ENCODE data around the gene C2orf81. TPM values are rescaled to one million over a fixed set of nuclear protein-coding genes. Genes with fewer than 3 reads are reported as not detected.

The C2orf81 gene
- total and polyA plus RNA-seq, 10 of the 15 experiments (the other 5 are each of a cell fraction or from before 2014, with no cell fraction given), result 0.10 to 9.8 (median 2.7) TPM

GRCh38 chr2:74367789-74368188 lies 53.6 kb downstream of the C2orf81 start (continued):
- TF ChIP-seq ZNF687 (IDR thresholded peaks at IDR 0.05), result no peak

- in situ Hi-C loops (cut with MboI) (no loop called here), intact Hi-C loops (cut with micrococcal nuclease; ENCODE audit: unreplicated experiment) (no loop called here)
- ChIA-PET RAD21 (ENCODE audit: unreplicated experiment) (no interaction called here), POLR2A (interaction anchor here (0.6 kb wide), 1 partner anchor 188 kb away, joined by 5 read pairs; no protein-coding TSS in a partner anchor), SMC1A (ENCODE audit: uncharacterized antibody, unreplicated experiment) (interaction anchor here (1.9 kb wide), 1 partner anchor 16 kb away, joined by 6 read pairs; no protein-coding TSS in a partner anchor), CTCF (no interaction called here)
- 77% methylated on average over 3 of the region's 3 CpGs for WGBS (ENCODE audit: insufficient coverage, insufficient replicate concordance, low lambda C conversion rate, missing lambda C conversion rate)
- Histone ChIP-seq H3K79me2 (ENCODE audit: control insufficient read depth, insufficient read depth, low read length) (no peaks in the 10 kb centered on the region), H3K9me3 (replicated peaks; ENCODE audit: control insufficient read depth, insufficient read depth, low read length) (no peaks in the 10 kb centered on the region), H3K4me3 (no peak overlapping the region), H4K20me1 (ENCODE audit: control insufficient read depth, insufficient read depth) (no peaks in the 10 kb centered on the region), H3K4me2 (ENCODE audit: control insufficient read depth, insufficient read depth) (no peak overlapping the region), H3K4me1 (ENCODE audit: control insufficient read depth, insufficient read depth, low read length) (no peaks in the 10 kb centered on the region), H3K27ac (ENCODE audit: control insufficient read depth, insufficient read depth) (no peak overlapping the region), H3K27me3 (replicated peaks in 1 of 2; ENCODE audit: control insufficient read depth in 2 of 2, insufficient read depth in 2 of 2, low read length in 1 of 2) (no peaks in the 10 kb centered on the region), H3K9ac (ENCODE audit: control insufficient read depth, insufficient read depth, low read length) (no peak overlapping the region), H3K36me3 (ENCODE audit: control insufficient read depth in 2 of 2, insufficient read depth in 2 of 2, low read length in 1 of 2) (peaks cover 35 to 53% of the 10 kb centered on the region in 2 experiments; a peak in 3 of 4 replicates), H2AFZ (ENCODE audit: control insufficient read depth, low read depth, low read length) (no peak overlapping the region)
- DNase-seq (ENCODE audit: low read depth, low spot score) (no peak), FAIRE-seq (no peak), ATAC-seq (no peak)
- BruUV-seq (replicated peaks), result no TSS peak
- TF ChIP-seq STAT3 (IDR thresholded peaks at IDR 0.05; ENCODE audit: low read depth, low read length), result no peak
- no peak for TF ChIP-seq LARP7 (IDR thresholded peaks at IDR 0.05)
- no peak for TF ChIP-seq HDAC6 (IDR thresholded peaks at IDR 0.05; ENCODE audit: unreplicated experiment)
- TF ChIP-seq SMAD5 (IDR thresholded peaks at IDR 0.05; ENCODE audit: low read depth), result no peak
- TF ChIP-seq NFYA (IDR thresholded peaks at IDR 0.05; ENCODE audit: borderline replicate concordance, low read depth, low read length), result no peak
- no peak for TF ChIP-seq CREM (IDR thresholded peaks at IDR 0.05; ENCODE audit: low read depth)
- no peak for TF ChIP-seq MLLT1 (IDR thresholded peaks at IDR 0.05)
- TF ChIP-seq CHD2 (IDR thresholded peaks at IDR 0.05; ENCODE audit: borderline replicate concordance, low read depth, low read length), result no peak
- no peak for TF ChIP-seq CEBPB (IDR thresholded peaks at IDR 0.05; ENCODE audit: borderline replicate concordance in 1 of 2, low read depth in 2 of 2, low read length in 2 of 2)
- TF ChIP-seq KDM1A (IDR thresholded peaks at IDR 0.05; ENCODE audit: borderline replicate concordance), result no peak
These were observed 55.4 kb downstream of the C2orf81 start for GRCh38 chr2:74366036-74366435.
